GM12873 (cell line): Measurements from ENCODE around the gene KRT80.

ENCODE experiments used
- TF ChIP-seq, protein P1 (sequence below): IDR thresholded peaks from 2 replicates; pipeline ENCODE4 v1.5.1; 2012; ENCODE audit warnings: low read depth, mild to moderate bottlenecking, moderate library complexity, low read length, control low read depth; ENCODE audit not compliant: insufficient read depth; ENCODE audit errors: missing control alignments

Gene KRT80

GRCh38 chr12:52235822-52236361 is 44.1 kb upstream of the KRT80 start:
- TF ChIP-seq, protein P1, sequence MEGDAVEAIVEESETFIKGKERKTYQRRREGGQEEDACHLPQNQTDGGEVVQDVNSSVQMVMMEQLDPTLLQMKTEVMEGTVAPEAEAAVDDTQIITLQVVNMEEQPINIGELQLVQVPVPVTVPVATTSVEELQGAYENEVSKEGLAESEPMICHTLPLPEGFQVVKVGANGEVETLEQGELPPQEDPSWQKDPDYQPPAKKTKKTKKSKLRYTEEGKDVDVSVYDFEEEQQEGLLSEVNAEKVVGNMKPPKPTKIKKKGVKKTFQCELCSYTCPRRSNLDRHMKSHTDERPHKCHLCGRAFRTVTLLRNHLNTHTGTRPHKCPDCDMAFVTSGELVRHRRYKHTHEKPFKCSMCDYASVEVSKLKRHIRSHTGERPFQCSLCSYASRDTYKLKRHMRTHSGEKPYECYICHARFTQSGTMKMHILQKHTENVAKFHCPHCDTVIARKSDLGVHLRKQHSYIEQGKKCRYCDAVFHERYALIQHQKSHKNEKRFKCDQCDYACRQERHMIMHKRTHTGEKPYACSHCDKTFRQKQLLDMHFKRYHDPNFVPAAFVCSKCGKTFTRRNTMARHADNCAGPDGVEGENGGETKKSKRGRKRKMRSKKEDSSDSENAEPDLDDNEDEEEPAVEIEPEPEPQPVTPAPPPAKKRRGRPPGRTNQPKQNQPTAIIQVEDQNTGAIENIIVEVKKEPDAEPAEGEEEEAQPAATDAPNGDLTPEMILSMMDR, result no peak

GRCh38 chr12:52235001-52235764 is 43.4 kb upstream of the KRT80 start:
- TF ChIP-seq, protein P1, result no peak

GRCh38 chr12:52234223-52234810 is 42.5 kb upstream of the KRT80 start:
- TF ChIP-seq, protein P1, result no peak

DNA sequence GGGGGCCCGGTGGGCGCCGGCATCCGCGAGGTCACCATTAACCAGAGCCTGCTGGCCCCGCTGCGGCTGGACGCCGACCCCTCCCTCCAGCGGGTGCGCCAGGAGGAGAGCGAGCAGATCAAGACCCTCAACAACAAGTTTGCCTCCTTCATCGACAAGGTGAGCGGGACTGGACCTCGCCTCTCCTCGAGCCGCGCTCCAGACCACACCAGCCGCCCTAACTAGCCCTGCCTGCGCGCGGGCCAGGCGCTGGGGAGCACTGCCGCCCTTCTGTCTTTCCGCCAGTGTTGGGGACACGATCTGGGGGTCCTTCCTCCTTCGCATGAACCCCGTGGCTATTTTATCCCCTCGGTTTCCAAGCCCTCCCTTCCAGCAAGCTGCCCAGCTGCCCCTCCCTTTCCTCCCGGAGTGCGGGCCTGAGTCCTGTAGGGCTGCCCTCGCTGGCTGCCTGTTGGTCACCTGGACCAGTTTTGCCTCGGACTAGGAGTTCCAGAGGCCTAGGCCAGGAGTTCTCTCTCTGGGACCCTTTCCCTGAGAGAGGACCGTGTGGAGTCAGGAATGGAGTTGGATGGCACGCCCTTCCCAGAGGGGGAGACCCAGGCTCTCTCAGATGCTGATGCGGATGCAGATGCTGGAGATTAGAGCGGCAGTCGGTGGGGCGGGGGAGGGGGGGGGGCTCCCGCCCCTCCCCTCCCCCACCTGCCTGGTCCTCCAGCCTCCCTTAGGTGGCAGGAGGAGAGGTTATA is 41.8 kb upstream of the KRT80 start:
- TF ChIP-seq, protein P1, result no peak

GRCh38 chr12:52232674-52233461 is 41.1 kb upstream of the KRT80 start, which contains the start of gene KRT7:
Gene KRT7, plus strand, starts transcription at chr12:52233243. Its CDS starts 54 bp downstream, at chr12:52233297.
- TF ChIP-seq, protein P1, result no peak

DNA sequence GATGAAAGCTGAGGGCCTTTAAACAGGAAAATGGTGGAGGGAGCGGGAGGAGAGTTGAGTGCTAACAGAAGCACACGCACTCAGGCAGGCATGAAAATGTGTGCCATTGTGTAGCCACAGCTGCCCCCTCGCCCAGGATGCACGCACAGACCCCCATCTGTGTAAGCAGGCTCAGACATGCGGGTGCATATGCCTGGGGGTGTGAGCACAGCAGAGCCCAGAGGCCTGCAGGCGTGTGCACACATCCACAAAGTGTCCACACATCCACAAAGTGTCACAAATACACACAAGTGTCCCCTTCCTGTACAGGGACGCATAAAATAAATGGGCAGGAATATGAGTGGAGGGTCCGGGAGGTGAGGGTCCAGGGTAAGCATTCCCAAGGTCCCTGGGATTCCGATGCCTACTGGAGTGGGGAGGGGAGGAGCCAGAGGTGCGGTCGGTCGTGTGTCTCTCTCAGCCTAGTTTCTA is 40.4 kb upstream of the KRT80 start:
- TF ChIP-seq, protein P1, result no peak
